GM18907 (cell line): ENCODE measurements around the gene NPB.

ENCODE experiments used
- ATAC-seq: cut with Tn5 transposase; IDR thresholded peaks from one replicate; pipeline ENCODE4 v1.9.1; 2021; ENCODE audit warnings: mild to moderate bottlenecking, moderate library complexity; ENCODE audit not compliant: unreplicated experiment

Gene NPB

DNA sequence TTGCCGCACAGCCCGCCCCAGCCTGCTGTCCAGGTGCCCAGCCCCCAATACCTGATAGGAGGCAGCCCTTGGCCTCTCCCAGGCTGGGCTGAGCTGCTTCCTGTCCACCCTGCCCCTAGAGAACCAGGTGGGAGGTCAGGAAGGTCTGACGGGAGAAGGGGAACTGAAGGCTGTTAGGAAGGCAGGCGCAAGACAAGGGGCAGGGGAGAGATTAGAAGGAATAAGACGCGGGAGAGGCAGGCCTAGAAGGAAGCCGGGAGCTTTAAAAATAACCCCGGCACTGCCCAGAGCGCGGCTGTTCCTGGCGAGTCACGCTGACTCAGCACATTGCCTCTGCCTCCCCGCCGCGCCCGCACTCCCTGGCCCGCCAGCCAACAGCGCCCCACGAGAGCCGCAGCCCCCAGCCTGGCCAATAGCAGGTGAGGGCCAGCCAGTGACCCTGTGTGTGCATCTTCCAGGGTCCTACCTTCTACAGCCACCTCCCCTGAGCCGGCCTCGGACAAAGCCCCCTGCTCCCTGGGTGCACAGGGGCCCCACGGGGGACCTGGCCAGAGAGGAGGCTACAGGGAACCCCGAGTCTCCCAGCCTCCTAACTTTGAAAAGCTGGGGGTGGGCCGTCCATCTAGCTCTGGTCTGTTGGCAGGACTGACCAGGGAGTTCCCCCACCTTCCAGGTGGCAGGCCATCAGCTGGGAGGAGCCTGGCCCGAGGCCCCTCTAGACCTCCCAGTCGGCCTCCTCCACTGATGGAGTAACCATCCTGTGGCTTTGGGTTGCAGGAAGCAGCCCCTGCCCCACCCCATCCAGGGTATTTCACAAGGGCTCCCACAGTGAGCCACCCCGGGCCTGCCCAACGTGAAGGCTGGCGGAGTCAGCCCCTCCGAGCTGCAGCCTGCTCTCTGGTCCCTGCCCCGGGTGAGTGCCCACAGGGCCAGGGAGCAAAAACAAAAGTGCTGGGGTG lies 21.5 kb downstream of the NPB start:
- ATAC-seq, result no peak

DNA sequence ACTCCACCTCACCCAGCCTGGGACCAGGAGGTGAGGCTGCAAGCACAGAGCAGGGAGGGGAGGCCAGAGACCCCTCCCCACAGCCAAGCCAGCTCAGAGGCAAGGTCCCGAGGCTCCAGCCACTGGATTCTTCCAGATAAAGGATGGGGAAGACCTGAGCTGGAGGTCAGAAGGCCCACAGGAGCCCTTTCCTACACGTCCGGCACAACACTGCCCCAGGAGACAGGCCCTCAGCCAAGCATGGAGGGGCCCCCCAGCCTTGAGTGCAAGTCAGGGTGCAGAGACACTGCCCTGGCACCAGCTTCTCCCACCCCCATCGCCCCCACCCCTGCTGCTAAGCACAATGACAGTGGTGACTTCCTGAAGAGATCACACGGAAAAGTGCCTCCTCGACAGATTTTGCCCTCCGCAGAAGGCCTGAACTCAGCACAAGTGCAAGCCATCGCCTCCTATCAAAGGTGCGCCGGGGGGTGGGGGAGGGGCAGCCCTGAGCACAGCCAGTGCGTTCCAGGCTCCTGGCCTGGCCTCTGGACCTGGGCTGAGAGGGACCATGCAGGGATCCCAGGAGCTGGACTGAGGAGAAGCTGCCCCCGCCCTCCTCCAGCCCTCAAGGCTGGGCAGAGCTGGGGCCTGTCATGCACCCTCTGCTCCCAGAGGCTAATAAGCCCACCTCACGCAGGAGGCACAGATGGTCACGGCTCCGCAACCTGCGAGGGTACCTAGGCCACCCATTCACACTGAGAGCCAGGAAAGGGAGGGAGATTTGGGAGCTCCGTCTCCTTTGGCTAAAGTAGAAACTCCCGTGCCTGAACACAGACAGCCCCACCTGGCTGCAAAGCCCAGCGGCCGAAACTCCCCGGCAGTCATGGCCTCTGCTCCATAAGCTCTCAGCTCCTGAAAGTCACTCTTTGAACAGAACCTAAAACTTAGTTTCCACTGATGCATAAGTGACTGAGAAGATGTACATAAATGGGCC lies 22.8 kb downstream of the NPB start:
- no peak for ATAC-seq

DNA sequence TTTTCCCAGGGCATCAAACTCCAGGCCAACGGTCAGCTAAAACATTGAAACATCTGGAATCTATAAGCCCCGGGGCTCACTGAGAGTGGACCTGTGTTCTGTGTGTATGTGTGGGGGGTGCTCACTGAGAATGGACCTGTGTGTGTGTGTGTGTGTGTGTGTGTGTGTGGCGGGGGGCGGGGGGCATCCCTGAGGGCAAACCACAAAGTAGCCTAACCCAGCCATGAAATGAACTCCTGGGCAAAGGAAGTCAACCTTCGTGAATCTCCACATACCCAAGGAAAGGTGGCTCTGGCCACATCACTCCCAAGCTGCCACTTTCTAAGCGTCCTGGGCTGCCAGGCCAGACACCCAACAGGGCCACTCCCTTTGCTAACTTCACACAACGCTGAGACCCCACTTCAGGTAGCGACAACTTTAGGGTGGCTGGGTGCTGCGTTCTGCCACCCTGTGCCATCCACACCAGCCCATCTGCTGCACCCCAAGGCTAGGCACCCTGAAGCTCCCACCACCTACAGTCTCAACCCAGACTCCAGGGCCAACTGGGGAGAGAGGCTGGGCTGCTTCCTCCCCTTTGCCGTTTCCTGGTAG lies 23.9 kb downstream of the NPB start:
- no peak for ATAC-seq

DNA sequence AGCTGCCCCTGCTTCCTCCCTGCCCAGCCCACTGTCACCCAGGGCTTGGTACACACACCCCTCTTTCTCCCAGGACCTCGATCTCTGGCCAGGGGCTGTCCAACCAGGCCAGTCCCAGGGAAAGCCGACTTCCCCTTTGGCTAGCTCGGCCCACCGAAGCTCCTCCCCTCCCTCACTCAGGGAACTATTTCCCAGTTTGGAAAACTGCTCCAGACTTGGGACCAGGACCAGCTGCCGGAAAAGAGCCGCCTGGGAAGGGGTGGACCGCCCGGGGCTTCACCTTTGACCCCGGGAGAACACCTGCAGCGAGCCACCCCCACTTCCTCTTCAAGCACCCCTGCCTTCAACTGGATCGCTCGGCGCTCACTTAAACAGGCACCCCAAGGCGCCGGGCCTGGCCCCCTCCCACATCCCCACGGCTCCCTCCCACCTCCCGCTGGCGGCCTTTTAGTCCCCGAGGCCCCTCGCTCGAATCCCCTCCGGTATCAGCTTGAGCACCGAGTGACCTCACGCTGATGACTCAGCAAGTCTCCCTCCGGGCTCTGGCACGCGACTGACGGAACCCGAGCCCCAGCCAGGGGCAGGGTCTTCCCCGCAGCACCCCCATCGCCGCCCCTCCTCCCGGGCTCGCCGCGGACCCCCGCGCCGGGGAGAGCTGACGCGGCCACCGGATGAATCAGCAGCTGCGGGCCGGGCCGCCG lies 24.6 kb downstream of the NPB start:
- ATAC-seq, result peak; percentile 24

DNA sequence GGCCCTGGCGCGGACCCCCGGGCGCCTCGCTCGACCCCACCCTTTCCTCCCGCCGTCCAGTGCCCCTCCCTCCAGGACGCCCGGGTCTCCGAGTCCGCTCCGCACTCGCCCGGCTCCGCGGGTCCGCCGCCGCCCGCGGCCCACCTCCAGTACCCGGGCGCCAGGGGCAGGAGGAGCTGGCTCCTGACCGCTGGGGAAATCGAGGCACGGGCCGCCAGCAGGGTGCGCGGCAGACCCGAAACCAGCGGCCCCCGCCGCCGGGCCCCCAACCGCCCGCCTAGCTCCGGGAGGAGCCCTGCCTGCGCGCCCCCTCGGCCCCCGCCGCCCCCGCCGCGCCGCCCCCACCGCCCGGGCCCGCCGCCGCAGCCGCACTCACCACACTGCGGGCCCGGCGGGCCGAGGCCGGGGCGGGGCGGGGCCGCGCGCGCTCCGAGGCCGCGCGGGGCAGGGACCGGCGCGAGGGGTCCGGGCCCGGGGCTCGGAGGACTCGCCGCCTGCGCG lies 25.2 kb downstream of the NPB start:
- ATAC-seq, result peak; percentile 13

DNA sequence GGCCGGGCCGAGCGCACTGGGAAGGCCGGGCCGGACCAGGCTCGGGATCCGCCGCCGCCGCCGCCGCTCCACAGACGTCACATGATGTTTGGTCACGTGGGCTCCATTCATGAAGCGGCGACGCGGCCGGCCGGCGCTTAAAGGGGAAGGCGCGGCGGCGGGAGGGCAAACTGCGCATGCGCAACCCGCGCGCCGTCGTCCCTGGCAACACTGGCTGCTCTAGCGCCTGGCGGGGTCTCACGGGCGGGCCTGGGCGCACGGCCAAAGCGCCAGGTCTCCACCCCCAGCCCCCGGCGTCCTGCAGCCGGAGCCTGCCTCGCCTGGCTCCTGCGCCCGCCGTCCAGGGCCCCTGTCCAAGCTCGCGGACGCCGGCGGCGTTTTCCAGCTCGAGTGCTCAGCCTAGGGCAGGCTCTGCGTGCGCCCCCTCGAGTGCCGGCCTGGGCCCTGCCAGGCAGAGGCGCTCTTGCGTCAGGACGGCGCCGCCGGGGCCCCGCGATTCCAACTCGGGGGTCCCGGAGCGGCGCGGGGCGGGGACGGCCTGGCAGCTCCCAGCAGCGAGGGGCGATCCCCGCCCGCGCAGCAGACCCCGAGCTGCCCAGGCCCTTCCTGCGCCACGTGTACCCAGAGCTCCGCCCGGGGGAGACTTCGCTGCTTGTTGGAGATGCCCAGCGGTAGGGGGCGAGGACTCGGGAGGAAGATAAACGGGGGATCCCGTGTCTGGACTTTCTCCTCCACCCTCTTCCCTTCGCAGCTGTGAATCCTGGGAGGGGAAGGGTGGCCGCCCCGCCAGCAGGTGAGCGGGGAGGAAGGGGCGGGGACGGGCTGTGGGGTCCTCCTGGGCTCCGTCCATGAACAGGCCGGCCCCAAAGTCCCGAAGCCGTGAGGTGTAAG lies 25.9 kb downstream of the NPB start, which contains the start of gene MAFG:
Gene MAFG, minus strand, starts transcription at position 83 of the 891 bp plus-strand sequence. CDS start 4,550 bp downstream, outside the sequence.
- ATAC-seq, result peak; percentile 60

DNA sequence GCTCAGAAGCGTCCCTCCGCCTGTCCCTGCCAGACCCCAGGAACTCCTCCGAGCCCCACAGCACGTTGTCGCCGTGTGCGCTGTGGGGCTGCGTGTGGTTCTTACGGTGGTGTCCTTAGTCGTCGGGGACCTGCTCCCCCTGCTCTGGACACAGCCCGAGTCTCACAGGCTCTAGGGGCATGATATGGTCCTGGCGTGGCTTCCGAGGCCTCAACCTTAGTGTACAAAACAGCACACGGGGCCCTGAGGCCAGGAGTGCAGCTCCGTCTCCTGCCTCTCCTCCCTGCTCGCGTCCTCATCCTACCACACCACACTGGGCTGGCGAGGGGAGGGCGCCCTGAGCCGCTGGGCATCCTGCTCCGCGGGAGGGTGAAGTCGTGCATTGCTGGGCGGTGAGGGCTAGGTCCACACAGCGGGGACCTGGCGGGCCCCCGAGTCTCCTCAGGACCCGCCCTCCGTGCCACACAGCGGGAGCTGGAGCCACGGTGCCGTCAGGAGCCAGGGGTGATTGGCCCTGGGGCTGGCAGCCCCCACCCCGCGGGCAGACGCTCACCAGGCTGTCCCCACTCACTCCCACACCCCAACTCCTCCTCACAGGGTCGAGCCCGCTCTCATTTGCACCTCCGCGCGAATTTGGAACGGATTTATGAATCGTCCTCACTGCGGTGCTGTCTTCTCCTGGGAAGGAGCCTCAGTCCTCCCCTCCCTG lies 26.7 kb downstream of the NPB start:
- no peak for ATAC-seq

DNA sequence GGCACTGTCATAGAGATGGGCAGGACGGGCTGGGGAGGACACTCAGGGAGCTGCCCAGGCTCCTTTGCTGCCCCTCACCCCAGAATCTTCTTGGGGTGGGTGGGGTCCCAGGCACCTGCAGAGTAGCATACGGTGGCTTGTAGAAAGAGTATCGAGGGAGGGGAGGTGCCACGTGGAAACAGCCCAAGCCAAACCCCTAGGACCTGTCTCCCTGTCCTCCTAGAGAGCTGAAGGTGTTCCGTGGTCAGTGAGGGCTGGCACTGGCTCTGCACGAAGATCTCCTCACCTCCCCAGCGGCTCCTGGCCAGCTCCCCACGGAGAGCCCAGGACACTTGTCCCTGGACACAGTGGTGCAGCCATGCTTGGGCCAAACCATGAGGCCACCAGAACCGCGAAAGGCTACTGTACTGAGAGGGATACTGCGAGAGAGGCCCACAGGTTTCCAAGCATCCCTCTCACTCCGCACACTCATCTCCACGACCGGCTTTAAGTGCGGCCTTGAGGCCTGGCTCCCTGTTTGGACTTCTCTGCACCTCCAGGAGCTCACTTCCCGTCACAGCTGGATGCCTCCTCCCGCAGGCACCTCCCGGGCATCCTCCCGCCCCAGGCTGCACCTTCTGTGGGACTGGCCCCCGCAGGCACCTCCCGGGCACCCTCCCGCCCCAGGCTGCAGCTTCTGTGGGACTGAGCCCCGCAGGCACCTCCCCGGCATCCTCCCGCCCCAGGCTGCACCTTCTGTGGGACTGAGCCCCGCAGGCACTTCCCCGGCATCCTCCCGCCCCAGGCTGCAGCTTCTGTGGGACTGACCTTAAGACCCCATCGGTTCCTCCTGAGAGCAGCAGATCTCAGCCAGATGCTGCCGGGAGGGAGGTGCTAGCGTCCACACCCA lies 27.5 kb downstream of the NPB start:
- no peak for ATAC-seq

DNA sequence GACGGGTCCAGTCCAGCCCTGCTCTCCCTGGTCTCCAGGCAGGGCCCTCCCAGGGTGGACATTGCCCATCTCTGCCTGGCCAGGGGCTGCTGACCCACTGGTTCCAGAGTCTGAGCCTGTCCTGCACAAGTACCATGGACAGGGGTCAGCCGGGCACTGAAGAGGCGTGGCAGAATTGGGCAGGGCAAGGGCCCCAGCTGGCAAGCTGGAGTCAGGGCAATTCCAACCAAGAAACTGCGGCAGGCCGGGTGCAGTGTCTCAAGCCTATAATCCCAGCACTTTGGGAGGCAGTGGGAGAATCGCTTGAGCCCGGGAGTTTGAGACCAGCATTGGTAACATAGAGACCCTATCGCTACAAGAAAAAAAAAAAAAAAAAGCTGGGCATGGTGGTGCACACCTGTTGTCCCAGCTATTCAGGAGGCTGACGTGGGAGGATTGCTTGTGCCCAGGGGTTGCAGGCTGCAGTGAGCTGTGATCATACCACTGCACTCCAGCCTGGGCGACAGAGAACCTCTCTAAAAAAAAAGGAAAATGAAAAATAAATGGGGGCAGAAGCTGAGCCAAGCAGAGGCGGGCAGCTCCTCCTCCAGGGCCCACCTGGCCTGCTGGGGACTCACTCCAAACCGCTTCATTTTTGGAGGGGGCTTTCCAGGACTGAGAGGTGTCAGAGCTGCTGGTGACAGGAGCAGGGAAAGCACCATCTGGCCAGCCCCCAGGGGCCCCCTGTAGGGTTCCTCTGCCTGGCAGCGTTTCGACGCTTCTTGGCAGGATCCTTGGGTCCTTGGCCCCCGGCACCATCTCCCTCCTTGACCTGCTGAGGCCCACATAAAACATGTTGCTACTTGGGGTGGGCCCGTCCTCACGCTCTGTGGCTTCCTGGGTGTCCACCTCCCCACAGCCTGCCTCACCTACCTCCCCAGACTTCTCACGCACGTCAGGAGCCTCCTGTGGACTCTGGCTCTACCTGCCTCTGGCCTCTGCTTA lies 28.4 kb downstream of the NPB start:
- no peak for ATAC-seq

DNA sequence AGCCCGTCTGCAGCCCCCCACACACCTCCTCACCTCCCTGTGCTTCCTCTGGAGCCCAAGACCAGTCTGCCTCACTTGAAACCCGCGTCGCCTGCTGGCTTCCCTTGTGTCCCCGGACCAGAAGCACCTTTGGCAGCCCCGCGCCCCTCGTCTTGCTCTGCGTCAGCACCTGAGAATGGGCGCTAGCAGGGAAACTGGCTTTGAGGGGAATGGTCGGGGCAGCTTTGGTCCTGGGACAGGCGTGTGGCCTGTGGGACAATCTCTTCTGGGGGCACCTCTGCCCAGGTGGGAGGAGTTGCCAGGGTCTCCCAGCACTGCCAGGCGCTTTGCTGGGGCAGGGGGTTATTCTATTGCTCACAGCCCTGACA lies 29.1 kb downstream of the NPB start:
- no peak for ATAC-seq

DNA sequence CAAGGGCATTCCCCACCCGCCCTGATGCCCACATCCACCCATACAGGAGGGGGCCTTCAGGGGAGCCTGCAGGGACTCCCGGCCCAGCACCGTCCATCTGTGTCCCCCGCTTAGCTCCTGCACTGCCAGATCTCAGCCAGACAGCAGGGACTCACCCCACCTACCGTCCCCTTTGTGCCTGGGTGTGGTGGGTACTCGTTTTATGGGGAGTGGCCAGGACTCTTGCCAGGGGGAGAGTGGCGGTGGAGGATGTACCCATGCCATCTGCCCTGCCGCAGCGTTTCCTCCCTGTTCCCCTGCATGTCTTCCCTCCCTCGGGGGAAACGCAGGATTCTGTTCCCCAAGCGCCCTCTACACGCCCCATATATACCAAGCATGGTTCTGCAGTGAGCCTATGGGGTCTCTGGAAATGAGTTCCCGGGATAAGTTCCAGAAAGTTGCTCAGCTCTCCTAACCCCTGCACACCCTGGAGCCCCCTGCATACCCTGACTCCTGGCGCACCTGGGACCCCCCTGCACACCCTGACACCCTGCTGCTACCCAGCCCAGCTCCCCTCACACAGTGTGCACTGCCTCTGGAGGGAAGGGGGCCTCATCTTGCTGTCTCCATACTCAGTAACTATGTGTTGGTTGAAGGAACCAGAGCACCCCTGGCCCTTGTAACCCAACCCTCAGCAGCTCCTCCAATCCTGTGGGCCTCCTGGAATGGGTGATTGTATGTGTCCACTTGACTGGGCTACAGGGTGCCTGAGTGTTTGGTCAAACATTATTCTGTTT lies 29.7 kb downstream of the NPB start:
- no peak for ATAC-seq

DNA sequence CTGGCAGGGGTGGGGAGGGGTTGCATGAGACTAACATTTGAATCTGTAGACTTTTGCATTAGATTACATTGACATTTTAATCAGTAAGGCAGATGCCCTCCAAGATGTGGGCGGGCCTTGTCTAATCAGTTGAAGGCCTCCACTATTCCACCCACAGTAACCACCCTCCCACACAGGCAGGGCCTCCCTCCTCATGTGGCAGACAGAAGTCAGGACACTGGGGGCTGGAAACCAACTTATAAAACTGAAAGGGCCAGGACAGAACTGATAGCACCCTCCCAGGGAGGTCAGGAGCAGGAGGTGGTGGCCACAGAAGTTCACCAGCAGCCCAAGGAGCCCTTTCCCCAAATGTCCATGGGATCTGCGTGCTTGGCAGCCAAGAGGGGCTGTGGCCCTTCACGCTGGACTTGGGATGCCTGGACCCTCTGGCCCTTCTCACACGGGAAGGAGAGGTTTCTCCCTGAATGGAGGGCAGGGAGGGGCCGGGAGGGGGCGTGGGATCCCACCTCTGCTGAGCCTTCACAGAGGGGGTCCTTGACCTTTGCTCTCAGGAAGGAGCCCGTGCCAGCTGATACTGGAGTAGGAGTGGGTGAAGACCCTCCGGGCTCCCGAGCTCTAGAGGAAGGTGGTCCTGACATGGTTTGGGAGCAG lies 30.4 kb downstream of the NPB start:
- no peak for ATAC-seq

DNA sequence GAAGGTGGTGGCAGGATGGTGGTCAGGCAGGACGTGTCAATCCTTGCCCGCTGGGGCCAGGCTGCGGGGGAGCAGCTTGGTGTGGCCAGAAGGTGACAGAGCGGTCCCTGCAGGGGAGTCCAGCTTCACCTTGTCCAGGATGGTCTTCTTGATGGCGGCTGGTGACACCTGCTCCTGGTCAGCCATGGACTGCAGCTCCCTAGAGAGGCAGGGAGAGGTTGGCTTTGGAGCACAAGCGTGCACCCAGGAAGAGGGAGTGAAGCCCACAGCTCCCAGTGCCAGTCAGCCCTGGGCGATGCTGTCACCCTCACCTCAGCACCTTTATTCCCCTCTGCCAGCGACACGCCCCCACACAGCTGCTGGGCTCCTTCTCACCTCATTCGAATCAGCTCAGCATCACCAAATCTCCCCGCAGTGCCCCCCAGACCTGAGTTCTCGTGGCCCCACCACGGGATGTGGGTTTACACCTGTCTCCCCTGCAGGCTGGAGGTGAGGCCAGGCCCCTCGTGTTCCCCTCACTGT lies 31.2 kb downstream of the NPB start:
- ATAC-seq, result no peak

DNA sequence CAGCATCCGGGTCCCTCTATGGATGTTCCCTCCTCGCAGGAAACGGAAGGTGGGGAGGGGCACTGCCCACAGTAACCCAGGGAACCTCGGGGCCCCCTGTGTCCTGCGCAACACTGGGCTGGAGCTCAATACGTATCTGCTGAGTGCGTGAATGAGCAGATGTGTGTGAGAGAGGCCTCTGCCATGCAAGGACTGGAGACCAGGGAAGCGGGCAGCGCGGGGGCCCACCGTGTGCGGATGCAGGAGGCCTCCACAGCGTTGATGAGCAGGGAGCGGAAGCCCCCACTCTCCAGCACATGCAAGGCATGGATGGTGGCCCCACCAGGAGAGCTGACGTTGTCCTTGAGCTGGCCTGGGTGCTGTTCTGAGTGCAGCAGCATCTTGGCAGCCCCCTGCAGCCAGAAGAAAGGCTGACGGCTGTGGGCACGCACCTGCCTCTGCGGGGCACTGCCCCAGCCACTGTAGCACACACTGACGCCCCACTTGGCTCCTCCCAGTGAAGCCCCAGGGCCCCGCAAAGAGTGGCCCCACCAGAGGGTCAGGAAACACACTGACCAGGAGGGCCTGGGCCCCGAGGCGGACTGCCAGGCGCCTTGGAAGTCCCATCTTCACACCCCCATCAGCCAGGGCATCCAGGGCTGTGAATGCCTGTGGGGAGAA lies 32.2 kb downstream of the NPB start:
- no peak for ATAC-seq
